Adrenal gland (tissue), 12 donors: ENCODE results near the gene SYCN. TPM values are rescaled to one million over a fixed set of nuclear protein-coding genes. Genes with fewer than 3 reads are reported as not detected.

Experiments
- DNase-seq, 7 donors: peaks; one replicate each; pipeline ENCODE4 v3.0.0-alpha.2; 2019 to 2020
- H3K27ac ChIP-seq, 5 donors: fragments of 200-600 bp; sonication (generic) in 4 of 5; 1 replicate in 3 of 5; 2 replicates in 2 of 5; pipeline versions ENCODE4 v1.5.1 to v1.8.0; 2016 to 2020; ENCODE audit warnings: mild to moderate bottlenecking in 1 of 5
- H3K27me3 ChIP-seq: fragments of 200-600 bp; 2 replicates; pipeline ENCODE4 v1.8.0; 2021
- H3K36me3 ChIP-seq, 2 donors: fragments of 200-600 bp; replicated peaks in 1 of 2; 1 replicate in 1 of 2; 2 replicates in 1 of 2; pipeline versions ENCODE4 v1.5.1 to v1.8.0; 2018 to 2022
- H3K4me1 ChIP-seq, 2 donors: fragments of 200-600 bp; replicated peaks in 1 of 2; 1 replicate in 1 of 2; 2 replicates in 1 of 2; pipeline versions ENCODE4 v1.5.1 to v1.8.0; 2018 to 2021
- H3K4me3 ChIP-seq, 4 donors: fragments of 200-600 bp; sonication (generic) in 3 of 4; one replicate each; pipeline ENCODE4 v1.5.1; 2016 to 2018
- H3K9me3 ChIP-seq, 3 donors: fragments of 200-600 bp; sonication (generic) in 1 of 3; replicated peaks in 1 of 3; 1 replicate in 2 of 3; 2 replicates in 1 of 3; pipeline versions ENCODE4 v1.5.1 to v1.8.0; 2016 to 2021
- CTCF ChIP-seq, 6 experiments: fragments of 450-650 bp in 4 of 6; fragments of 200-600 bp in 2 of 6; sonication (generic) in 1 of 6; IDR thresholded peaks; 1 replicate in 5 of 6; 2 replicates in 1 of 6; pipeline versions ENCODE4 v1.5.1 to v1.8.0; 2016 to 2021; ENCODE audit warnings: antibody characterized with exemption in 6 of 6, mild to moderate bottlenecking in 2 of 6, moderate library complexity in 1 of 6
- POLR2A ChIP-seq, 2 donors: fragments of 450-650 bp; IDR thresholded peaks; one replicate each; pipeline ENCODE4 v1.6.1; 2017; ENCODE audit warnings: antibody characterized with exemption in 2 of 2, mild to moderate bottlenecking in 2 of 2, moderate library complexity in 1 of 2
- WGBS, 4 donors: extraction: QIAGEN DNeasy Blood & Tissue Kit in 2 of 4; methylation state at CpG; one replicate each; pipeline versions ENCODE4 v1.1.5 to v1.1.7; 2013 to 2017; 5-methylcytosine and 5-hydroxymethylcytosine counted together
- intact Hi-C, 2 donors: fragments of 100-400 bp; cut with DNase I; formaldehyde crosslinking; loops; one replicate each; pipeline versions ENCODE4 v1.14.1 to v1.15.0; 2022 to 2023
- polyA plus RNA-seq, 3 donors: library from polyadenylated mRNA; stranded (reverse); fragments of 200-250 nt in 2 of 3; fragments of 350-450 nt in 1 of 3; fragmentation: Illumina TruSeq in 1 of 3; extraction: RNeasy Lipid Tissue Mini Kit (QIAGEN cat#74804) in 1 of 3; gene quantifications; one replicate each; pipeline ENCODE4 v1.2.3, GENCODE V29; 2013 to 2014
- total RNA-seq, 9 donors: library from RNA; depleted of rRNA in 4 of 9; stranded (reverse); fragments of >200 nt in 4 of 9; fragments of 120-200 nt in 1 of 9; fragmentation: NEBNext Ultra II Directional in 1 of 9; extraction: Animal tissue kit (Norgen Biotek cat#: 25700) in 1 of 9; gene quantifications; one replicate each; pipeline versions ENCODE4 v1.1.0 to v1.2.4, GENCODE V29; 2013 to 2023
- donor health status: healthy with polysubstance abuse.
- donor health status: Bipolar disorder and iron deficiency.
- donor health status: DM: yes; HTN: yes; CAD: no.
- donor health status: DM: no; HTN: no; CAD: no.
- donor health status: DM: no; HTN: no; CAD: no.
- donor health status: DM: yes; HTN: yes; CAD: no.

Gene SYCN
- total and polyA plus RNA-seq, 12 donors, result 0.43 to 0.76 (median 0.67) TPM; not detected in 9

- DNase-seq, result no peak
- no peaks in the 10 kb centered on the region for H3K9me3 ChIP-seq
- 58 to 71% (median 66%) methylated on average over 6 of the region's 6 CpGs for WGBS, 4 donors
- H3K36me3 ChIP-seq, result no peaks in the 10 kb centered on the region
- H3K27ac ChIP-seq, result no peak overlapping the region
- H3K27me3 ChIP-seq, result peaks cover 5% of the 10 kb centered on the region
- H3K4me3 ChIP-seq, result no peak overlapping the region
- intact Hi-C loops, result loop anchor here in 1 of 2 donors (10.0 kb wide), 1 partner anchor 117 kb away; the partner anchor contains the start of gene LRFN1
- no peaks in the 10 kb centered on the region for H3K4me1 ChIP-seq
- TF ChIP-seq CTCF (IDR thresholded peaks at IDR 0.05) (no peak), POLR2A (IDR thresholded peaks at IDR 0.05) (no peak)
These were observed 3.3 kb upstream of the SYCN start for GRCh38 chr19:39207293-39207836.

- H3K36me3 ChIP-seq, result no peaks in the 10 kb centered on the region
- H3K9me3 ChIP-seq, result no peaks in the 10 kb centered on the region
- DNase-seq, result no peak
- TF ChIP-seq CTCF (IDR thresholded peaks at IDR 0.05) (no peak), POLR2A (IDR thresholded peaks at IDR 0.05) (no peak)
- H3K27me3 ChIP-seq, result peaks cover 5% of the 10 kb centered on the region
- H3K27ac ChIP-seq, result no peak overlapping the region
- intact Hi-C loops, result loop anchor here in 1 of 2 donors (10.0 kb wide), 1 partner anchor 119 kb away; the partner anchor contains the start of gene LRFN1
- no peaks in the 10 kb centered on the region for H3K4me1 ChIP-seq
- H3K4me3 ChIP-seq, result no peak overlapping the region
- WGBS, 4 donors, result 68 to 73% (median 70%) methylated on average over 6 of the region's 6 CpGs
These were observed 2.1 kb upstream of the SYCN start for GRCh38 chr19:39206122-39206521.

- WGBS, 4 donors, result 85 to 93% (median 89%) methylated on average over 3 of the region's 3 CpGs
- intact Hi-C loops, result loop anchor here in 1 of 2 donors (10.0 kb wide), 1 partner anchor 119 kb away; the partner anchor contains the start of gene LRFN1
- Histone ChIP-seq H3K9me3 (no peaks in the 10 kb centered on the region), H3K36me3 (no peaks in the 10 kb centered on the region), H3K4me3 (no peak overlapping the region), H3K27me3 (peaks cover 5% of the 10 kb centered on the region), H3K4me1 (no peaks in the 10 kb centered on the region), H3K27ac (no peak overlapping the region)
- no peak for DNase-seq
- TF ChIP-seq POLR2A (IDR thresholded peaks at IDR 0.05) (no peak), CTCF (IDR thresholded peaks at IDR 0.05) (no peak)
These were observed 1.3 kb upstream of the SYCN start for GRCh38 chr19:39205449-39205764.

DNA sequence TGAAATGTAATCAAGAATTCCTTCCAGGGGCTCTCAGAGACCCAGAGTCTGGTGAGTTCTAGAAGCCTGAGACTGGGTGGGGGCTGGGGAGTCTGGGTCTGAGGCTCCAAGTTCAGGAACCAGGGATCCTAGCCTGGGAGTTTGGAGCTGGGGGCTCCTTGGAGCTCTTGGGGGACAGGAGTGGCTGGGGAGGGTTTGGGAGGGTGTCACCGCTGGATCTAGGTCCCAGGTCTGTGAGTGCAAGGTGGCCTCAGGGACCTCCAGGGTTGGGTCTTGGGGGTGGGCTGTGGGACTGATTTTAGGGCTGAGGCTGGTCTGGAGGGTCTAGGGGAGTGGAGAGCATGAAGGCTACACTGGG lies 1.1 kb downstream of the SYCN start:
- H3K4me1 ChIP-seq, result no peaks in the 10 kb centered on the region
- 88 to 100% (median 100%) methylated on average over 1 of the region's 1 CpG; no CpG with 5 or more reads in 1 of the 4 donors for WGBS, 4 donors
- intact Hi-C loops, result loop anchor here in 1 of 2 donors (10.0 kb wide), 1 partner anchor 122 kb away; the partner anchor contains the start of gene LRFN1
- H3K27me3 ChIP-seq, result peaks cover 13% of the 10 kb centered on the region
- no peak overlapping the region for H3K4me3 ChIP-seq
- H3K27ac ChIP-seq, result no peak overlapping the region
- H3K36me3 ChIP-seq, result no peaks in the 10 kb centered on the region
- no peak for DNase-seq
- H3K9me3 ChIP-seq, result no peaks in the 10 kb centered on the region
- no peak for TF ChIP-seq CTCF (IDR thresholded peaks at IDR 0.05)
- TF ChIP-seq POLR2A (IDR thresholded peaks at IDR 0.05), result no peak
